Adipose tissue (tissue), 3 donors: ENCODE data around the gene CACNA2D3. TPM values are rescaled to one million over a fixed set of nuclear protein-coding genes. Genes with fewer than 3 reads are reported as not detected.

Experiments
- H3K27ac ChIP-seq: one replicate; pipeline ENCODE4 v1.5.1; 2013; ENCODE audit warnings: low read depth, low read length
- WGBS, 3 donors: extraction: QIAGEN DNeasy Blood & Tissue Kit; methylation state at CpG; one replicate each; pipeline ENCODE4 v1.1.7; 2013; 5-methylcytosine and 5-hydroxymethylcytosine counted together
- polyA plus RNA-seq, 3 donors: library from polyadenylated mRNA; stranded (reverse); fragments of 200-250 nt; gene quantifications; one replicate each; pipeline ENCODE4 v1.2.3, GENCODE V29; 2013
- donor health status: healthy with polysubstance abuse.
- donor health status: Bipolar disorder and iron deficiency.
- donor health status: healthy.

Gene CACNA2D3
- polyA plus RNA-seq, 3 donors = 0.08 to 3.0 (median 0.30) TPM

DNA sequence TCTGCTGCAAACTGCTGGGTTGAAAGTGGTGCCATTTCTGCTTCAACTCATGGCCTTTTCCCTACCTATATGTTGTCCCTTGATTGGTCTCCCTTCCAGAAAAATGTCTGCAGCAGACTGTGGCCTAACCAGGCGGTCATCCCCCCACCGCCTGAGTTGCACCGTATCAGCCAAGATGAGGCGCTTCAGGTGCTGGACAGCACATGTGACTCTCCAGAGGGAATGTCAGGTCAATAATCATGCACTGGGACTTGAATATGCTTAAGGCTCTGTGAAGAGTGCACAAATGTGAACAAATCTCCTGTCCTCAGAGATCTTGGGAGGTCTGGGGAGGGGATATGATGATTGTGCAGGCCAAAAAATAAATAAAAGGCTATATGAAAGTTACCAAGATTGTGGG lies 773.3 kb downstream of the CACNA2D3 start:
- WGBS, 3 donors = 93 to 98% (median 94%) methylated on average over 4 of the region's 4 CpGs
- H3K27ac ChIP-seq = no peak overlapping the region

DNA sequence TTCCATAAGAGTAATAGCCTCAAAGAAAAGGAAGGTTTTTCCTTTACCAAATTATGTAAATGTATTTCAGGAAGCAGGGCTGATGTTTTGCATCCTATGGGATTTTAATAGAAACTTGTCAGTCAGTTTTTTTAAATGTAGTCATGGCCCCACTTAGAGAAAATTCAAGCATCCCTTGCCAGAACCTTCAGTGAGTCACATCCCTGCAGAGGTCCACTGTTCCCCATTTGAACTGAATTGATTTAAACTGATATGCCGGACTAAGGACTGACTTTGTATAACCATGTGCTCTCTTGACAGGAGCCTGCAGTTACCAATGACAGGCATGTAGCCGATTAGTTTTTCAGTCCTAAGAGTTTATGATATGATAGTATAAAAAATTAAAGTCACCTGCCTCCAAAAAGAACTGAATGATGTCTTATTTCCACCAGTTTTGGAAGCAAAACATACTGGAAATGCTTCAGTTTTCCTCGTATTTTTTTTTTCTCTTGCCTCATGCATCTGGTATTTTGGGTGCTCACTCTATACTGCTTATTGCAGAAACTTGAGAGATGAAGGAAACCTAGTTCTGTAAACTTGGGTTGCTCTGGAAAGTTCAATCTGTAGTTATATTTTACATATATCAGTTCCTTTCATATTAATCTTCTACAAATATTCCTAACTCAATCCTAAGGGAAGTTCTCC lies 774.8 kb downstream of the CACNA2D3 start:
- H3K27ac ChIP-seq = no peak overlapping the region
- 69 to 76% (median 75%) methylated on average over 3 of the region's 3 CpGs for WGBS, 3 donors

DNA sequence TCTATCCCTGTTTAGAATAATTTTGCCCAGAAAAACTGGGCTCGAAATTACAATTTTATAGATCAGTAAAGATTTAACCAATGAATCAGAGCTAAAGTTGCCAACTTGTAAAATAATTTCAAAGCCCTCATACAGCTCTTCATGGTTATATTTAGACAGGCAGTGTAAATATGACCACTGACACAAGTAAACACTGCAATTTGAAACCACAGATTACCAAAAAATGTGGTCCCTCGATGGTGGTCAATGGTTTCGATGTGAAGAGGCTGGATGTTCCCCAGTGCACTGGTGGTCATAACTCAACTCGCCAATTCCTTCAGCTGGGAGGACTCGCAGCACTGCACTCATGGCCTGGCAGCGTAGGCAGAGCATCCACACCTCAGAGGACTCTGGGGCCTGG lies 776.9 kb downstream of the CACNA2D3 start:
- no peak overlapping the region for H3K27ac ChIP-seq
- WGBS, 3 donors = 64 to 82% (median 79%) methylated on average over 6 of the region's 6 CpGs

DNA sequence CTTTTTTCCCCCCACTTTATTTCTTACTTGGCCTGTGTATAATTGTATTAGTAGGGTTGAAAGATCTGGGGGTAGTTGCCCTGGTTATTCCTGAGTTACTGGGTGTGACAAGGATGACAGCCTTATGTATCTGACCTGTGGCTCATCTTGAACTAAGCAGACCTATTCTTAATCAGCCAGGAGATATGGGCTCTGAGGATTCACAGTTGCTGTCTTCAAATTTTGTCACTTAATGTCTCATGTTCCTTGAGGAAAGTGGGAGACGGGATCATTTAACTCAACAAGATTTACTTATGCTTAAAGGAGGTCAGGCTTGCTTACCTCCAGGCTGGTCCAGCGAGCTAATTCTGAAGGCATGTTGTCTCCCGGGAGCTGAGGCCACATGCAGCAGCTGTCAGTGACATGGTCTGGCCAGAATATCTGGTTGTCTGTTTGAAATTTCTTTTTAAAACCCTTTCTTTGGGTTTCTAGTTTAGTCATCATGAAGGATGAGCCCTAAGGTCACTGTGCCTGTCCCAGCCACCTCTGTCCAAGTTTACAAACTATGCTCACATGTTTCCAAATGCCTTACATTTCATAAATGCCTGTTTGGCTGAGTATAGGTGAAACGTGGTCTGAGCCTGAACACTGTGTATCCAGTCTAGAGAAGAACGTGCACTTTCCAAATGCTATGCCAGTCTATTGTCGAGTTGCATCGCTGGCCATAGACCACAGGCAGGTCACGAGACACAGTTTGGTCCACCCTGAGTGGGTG lies 778.7 kb downstream of the CACNA2D3 start:
- H3K27ac ChIP-seq = no peak overlapping the region
- WGBS, 3 donors = 67 to 75% (median 75%) methylated on average over 8 of the region's 8 CpGs

DNA sequence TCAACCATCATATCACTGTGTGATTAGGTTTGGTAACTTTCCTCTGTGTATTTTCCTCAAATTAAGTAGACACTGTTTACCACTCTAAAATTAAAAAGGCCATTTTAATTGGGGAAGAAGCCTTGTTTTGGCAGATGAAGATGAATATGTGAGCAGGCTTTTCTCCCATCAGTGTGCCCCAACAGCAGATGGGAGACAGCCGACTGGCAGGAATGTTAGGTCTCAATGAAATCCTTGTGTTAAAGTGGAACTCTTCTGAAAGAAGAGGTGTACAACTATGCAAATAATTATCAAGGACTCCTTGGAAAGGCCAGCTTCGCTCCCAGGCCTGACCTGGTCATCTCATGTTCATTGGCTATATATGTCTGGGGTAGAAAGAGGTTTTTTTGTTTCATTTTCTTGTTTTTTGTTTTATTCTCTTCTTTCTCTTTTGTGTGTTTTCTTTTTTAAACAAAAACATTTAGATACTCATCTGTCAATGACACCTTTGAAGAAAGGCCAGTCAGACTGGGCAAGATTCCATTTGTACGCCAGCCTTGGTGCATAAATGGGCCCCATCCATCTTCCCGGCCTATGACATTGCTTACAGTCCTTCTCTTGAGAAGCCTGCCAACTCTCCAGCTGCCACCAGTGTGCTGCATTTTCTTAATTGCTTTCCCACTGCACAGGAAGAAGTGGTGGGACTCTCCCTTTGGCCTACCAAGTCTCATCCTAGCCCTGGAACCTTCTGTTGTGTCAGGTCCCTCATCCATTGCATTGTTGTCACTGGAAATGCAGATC lies 779.7 kb downstream of the CACNA2D3 start:
- no peak overlapping the region for H3K27ac ChIP-seq
- 72 to 86% (median 86%) methylated on average over 4 of the region's 4 CpGs for WGBS, 3 donors

DNA sequence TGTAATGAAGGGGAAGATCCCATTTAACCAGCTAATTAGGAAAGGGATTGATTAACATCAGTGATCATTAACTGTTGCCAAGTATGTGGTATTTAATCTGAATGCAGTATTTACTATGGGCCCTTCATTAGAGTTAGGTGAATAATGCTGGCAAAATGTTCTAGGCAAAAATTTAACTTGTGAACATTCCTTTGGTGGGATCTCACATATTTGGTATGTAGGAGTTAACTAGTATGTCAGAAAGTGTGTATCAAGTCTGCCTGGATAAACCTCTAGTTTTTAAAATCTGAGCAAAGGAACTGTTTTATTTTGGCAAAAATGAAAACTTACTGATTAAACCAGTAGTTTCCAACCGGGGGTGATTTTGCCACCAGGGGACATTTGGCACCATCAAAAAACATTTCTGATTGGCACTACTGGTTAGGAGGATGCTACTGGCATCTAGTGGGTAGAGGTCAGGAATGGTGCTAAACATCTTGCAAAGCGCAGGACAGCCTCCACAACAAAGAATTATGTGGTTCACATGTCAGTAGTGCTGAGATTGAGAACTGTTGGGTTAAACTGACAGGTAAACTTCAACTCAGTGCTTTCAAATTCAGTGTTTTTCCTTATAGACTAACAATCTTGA lies 783.0 kb downstream of the CACNA2D3 start:
- no peak overlapping the region for H3K27ac ChIP-seq
- WGBS, 3 donors = 69 to 81% (median 80%) methylated on average over 2 of the region's 2 CpGs

DNA sequence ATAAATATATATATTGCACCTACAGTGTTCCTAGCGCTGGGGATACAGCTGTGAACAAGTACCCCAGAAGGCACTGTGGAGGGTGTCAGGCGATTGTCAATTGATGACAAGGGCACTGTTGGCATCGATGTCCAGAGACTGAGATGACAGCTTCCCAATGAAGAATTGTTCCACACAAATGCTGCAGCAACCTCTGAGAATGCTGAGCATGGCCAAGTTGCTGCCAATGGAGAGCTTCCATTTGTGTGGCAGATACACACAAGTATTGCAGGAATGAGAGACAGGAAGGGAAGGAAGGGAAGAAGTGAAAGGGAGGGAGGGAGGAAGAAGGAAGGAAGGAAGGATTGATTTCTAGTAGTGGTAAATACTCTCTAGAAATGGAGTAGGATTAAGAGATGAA lies 783.6 kb downstream of the CACNA2D3 start:
- WGBS, 3 donors = 82 to 94% (median 92%) methylated on average over 3 of the region's 3 CpGs
- H3K27ac ChIP-seq = no peak overlapping the region

DNA sequence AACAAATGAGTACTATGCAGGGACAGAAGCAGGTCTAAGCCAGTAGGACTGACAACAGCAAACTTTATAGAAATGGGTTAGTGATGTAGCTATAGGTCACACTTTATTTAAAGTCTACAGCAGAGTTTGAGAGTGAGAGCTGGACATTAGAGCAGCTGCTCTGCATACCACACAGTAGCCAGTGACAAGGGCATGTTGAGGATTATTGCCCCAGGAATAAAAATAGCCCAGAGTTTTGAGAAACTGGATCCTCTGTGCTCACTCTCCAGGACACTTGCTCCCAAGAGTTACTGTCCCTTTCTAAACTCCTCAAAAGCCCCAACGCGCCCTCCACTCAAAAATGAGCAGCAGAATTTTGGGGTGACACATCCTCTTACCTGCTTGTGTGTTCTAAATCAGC lies 784.4 kb downstream of the CACNA2D3 start:
- no peak overlapping the region for H3K27ac ChIP-seq
- 86 to 92% (median 92%) methylated on average over 2 of the region's 2 CpGs for WGBS, 3 donors

DNA sequence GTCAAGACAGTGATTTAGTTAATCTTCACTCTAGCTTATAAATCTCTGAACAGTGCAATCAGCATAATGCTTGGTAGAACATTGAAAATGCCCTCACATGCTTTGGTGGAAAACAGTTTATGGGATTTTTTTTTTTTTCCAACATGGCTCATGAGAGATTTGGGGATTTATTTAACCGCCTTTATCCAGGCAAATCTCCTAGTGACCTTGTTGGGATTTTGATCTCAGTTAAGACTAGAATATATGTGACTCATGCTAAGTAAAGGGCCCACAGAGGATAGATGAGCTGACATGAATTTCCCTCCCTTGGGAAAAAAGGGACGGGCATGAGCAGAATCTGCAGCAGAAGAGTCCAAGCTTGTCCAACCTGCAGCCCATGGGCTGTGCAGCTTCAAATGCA lies 786.8 kb downstream of the CACNA2D3 start:
- no peak overlapping the region for H3K27ac ChIP-seq
- WGBS, 3 donors = 81 to 83% (median 82%) methylated on average over 2 of the region's 2 CpGs

DNA sequence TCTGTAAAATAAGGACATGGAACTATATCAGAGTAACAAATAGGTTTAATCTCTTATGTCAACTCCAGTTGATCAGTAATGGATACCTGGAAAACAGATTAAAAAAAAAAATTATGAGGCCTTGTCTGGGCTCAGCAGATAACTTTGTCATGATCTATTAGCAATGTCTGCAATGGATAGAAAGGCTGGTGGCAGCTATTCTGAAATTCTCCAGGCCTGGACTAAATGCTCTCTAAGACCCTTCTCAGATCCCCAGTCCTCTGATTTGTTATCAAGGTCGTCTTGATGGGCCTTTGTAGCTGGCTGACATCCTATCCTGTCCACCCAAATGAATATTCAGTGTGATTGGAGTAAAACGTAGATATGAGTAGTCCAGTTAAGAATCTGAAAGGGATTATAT lies 791.8 kb downstream of the CACNA2D3 start:
- WGBS, 3 donors = 42 to 61% (median 60%) methylated on average over 2 of the region's 2 CpGs
- H3K27ac ChIP-seq = no peak overlapping the region

DNA sequence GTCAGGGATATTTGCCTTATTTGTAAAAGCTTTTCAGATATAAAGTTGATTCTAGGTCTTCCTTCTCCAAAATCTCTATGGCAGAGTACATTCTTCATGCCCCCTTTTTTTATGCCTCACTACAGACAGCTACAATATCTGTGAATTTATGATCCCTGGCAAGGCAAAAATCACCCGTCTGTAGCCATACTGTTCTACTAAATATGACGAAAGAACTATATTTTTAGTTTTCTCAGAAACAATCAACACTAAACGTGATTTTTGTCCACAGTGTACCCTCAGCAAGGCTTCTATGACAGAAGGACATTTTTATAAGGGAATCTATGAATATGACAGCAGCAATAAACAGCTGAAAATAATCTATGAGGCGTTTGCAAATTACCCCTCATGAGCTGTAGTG lies 792.8 kb downstream of the CACNA2D3 start:
- WGBS, 3 donors = 37 to 62% (median 54%) methylated on average over 4 of the region's 4 CpGs
- H3K27ac ChIP-seq = no peak overlapping the region

DNA sequence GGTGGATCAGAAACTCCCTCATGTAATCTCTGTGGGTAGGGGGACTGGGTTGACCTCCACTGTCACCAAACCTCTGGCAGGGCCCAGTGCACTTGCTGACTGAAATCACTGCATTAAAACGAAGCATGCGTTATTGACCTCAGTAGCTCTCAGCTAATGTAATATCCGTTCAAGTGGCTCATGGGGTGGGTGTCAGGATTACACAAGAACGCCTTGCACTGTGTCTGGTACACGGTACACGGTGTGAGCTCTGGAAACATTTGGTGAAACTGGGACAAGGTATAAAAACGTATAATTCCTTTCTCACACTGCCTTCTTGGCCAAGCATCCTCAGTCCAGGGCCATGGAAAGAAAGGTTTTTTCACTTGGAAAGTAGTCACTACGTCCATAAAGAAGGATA lies 793.6 kb downstream of the CACNA2D3 start:
- no peak overlapping the region for H3K27ac ChIP-seq
- 77 to 85% (median 84%) methylated on average over 8 of the region's 8 CpGs for WGBS, 3 donors

DNA sequence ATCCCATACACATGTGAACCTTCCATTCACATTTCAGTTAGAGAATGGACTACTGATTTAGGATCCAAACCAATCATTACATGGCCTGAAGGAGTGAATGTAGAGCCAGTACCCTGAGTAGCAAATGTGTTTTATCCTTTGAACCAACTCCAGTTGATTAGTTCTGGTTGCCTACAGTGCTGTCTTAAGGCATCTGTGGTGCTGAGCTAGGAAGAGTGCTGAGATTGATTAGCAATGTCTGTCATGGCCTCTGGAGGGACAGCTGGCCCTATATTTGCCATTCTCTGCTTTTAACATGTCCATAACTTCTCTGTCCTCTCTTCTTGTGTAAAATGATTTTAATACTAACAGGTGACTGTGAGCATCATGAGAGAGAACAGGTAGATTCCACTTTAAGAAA lies 794.4 kb downstream of the CACNA2D3 start:
- H3K27ac ChIP-seq = no peak overlapping the region

DNA sequence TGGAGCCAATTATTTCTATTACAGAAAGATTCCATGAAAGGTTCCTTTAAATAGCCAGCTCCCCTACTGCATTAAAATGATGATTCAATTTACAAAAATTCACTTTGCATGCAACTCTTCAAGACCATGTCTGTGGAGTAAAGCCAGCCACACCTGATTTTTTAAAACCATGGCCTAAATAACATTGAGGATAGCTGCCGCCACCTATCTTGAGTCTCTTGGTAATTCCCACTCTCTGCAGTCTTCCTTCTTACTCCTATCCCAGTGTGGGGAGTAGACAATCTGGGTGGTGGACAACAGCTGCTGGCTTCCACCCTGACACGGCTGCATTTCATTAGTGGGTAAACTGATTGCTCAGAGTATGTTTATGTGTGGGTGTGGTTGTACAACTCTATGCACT lies 794.8 kb downstream of the CACNA2D3 start:
- H3K27ac ChIP-seq = no peak overlapping the region
- WGBS, 3 donors = 83 to 88% (median 85%) methylated on average over 2 of the region's 2 CpGs

DNA sequence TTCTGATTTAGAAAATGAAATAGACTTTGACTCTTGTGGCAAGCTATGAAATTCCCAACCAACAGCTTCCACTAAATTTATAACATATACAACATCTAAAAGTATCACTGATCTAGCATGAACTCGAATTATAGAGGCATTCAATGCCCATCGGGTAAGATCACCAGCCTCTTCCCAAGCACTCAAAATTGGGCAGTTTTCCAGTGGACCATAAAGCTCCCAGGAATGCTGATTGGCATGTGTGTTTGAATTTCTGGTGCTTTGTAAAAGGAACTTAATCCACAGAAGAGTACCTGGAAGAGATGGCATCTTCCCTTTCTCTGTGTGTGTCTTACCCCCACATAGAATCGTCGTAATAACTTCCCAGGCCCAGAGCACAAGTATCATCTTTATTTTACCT lies 795.5 kb downstream of the CACNA2D3 start:
- H3K27ac ChIP-seq = no peak overlapping the region
- 85 to 91% (median 87%) methylated on average over 4 of the region's 4 CpGs for WGBS, 3 donors

DNA sequence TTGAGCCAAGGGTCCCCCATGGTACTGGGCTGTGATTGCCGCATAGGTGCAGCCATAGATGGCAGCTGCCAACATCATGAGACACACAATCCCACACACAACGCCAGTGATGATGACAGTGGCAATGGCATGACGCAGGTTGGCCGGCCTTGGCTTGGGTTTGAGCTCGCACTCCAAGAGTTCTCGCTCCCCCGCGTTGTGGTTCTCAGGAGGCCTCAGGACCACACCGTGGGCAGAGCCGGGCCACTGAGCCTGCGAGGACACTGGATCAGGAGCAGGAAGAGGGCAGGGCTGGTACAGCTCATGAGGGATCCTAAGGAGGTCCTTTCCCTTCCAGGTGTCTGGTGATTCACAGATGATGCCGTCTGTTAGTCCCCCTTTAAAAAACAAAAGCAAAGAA lies 796.2 kb downstream of the CACNA2D3 start:
- no peak overlapping the region for H3K27ac ChIP-seq
- 91 to 94% (median 94%) methylated on average over 12 of the region's 12 CpGs for WGBS, 3 donors

DNA sequence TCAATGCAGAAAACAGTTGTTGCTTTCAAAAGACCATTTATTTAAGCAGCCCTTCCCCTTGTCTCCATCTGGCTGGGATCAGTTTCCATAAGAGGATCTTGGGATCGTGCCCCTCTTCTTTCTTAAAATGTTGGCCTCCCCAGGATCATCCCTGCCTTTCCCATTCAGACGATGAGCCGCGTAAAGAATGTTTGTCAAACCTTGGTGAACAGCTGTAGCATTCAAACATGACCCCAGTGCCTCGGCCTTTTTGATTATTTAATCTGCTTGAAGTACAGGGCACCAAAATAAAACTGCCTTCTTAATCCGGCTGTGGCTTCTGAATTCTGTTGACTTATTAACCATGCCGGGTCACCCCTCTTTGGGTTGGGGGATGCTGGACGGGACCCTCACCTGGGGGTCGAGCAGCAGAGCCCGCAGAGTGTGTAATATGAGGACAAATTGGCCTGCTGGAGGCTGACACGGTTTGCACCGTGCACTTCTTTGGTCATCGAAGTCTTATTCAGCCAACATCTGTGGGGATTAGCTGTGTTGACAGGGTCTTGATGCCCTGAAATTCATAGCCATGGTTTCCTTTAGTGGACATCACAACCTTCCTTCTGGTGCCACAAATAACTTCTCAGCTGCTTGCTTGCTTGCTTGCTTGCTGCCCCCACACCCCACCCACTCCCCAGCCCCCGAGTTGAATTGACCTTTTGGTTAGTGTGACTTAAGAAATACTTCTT lies 805.9 kb downstream of the CACNA2D3 start, which contains the start of gene LRTM1:
Gene LRTM1, minus strand, starts transcription at position 14 of the 725 bp plus-strand sequence. CDS start 148 bp downstream, outside the sequence.
- WGBS, 3 donors = 60 to 83% (median 82%) methylated on average over 14 of the region's 14 CpGs

DNA sequence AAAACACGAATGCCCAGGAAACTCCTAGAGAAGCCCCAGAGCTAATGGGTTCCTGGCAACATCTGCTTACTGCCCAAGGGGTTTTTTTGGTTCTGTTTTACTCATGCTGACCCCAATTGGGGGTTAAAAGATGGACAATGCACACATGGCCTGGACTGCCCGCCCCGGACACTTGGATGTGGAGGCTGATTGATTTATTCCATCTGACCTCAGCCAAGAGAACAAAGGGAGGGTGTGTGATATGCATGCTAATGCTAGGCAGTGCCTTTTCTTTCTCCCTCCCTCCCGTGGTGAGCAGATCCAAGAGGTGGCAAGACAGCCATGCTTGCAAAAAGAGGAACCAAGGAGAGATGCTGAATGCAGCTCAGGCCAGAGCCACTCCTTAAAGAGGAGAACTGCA lies 808.8 kb downstream of the CACNA2D3 start:
- 42 to 60% (median 52%) methylated on average over 4 of the region's 4 CpGs for WGBS, 3 donors
- no peak overlapping the region for H3K27ac ChIP-seq

More for the DNA sequence above, 805.9 kb downstream of the CACNA2D3 start, which contains the start of gene LRTM1:
- H3K27ac ChIP-seq = no peak within 1 kb of the TSS
